GM19025 (cell line): ENCODE results near the gene RNU1-2.
"Not testable (repeated sequence)": the region's sequence is repeated elsewhere in the genome, so short reads cannot be mapped to it uniquely, and the experiment has no call there.

Experiments
- ATAC-seq: cut with Tn5 transposase; IDR thresholded peaks from one replicate; pipeline ENCODE4 v1.9.1; 2021; ENCODE audit warnings: mild to moderate bottlenecking, low read depth, moderate library complexity; ENCODE audit not compliant: unreplicated experiment

RNU1-2 gene

DNA sequence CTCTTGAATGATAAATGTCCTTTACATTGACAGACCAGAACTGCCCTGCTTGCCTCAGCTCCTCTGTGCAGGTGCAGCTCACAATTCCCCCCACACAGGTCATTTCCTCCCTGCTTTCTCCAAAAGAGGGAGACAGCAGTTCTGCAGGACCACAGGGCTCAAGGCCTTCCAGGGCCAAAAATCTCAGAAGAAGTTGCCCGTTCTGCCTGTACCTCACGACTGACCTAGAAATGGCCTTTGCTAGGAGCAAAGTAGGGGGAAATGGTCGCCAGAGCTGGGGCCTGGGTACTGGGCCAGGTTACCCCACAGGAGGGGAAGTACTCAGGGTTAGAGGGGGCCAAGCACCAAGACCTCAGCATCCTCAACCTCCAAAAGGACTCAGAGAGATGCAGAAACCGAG, 11.1 kb downstream of the RNU1-2 start:
- ATAC-seq = no peak

DNA sequence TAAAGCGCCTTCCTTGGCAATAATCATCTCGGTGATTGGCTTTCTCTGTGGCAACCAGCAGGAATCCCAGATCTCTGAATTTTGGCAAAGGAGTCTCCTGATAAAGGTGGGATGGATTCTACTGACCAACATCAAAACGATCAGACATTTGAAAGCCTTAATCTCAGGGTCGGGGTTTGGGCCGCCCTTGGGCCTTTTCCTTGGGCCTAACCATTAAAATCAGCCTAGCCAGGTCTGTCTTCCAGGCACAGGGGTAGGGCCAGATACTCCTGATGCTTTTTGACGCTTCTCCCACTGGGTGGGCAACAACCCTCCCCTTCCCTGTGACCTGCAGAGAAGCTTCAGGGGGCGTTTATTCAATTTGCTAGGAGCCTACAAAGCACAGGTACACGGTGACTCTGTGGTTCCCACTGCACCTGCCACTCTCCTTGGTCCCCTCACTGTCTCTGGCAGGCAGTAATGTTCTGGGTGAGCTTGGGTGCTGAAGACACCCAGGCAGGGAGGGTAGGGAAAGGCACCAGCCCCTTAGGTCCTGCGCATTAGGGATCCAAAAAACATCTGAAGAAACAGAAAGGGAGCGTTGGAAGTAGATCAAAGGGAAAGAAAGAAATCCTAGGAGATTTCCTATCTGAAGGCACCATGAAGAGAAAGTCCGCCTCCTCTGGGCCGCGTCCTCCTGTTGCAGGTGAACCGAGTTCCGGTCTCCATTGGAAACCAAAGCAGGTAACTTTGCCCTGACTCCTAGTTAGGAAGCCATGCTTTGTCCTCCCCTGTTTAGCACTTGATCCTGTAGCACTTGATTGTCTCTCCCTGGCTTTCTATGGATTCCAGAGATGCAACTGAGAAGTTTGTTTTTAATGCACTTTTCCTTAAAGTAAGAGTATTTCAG, 12.3 kb downstream of the RNU1-2 start:
- no peak for ATAC-seq

DNA sequence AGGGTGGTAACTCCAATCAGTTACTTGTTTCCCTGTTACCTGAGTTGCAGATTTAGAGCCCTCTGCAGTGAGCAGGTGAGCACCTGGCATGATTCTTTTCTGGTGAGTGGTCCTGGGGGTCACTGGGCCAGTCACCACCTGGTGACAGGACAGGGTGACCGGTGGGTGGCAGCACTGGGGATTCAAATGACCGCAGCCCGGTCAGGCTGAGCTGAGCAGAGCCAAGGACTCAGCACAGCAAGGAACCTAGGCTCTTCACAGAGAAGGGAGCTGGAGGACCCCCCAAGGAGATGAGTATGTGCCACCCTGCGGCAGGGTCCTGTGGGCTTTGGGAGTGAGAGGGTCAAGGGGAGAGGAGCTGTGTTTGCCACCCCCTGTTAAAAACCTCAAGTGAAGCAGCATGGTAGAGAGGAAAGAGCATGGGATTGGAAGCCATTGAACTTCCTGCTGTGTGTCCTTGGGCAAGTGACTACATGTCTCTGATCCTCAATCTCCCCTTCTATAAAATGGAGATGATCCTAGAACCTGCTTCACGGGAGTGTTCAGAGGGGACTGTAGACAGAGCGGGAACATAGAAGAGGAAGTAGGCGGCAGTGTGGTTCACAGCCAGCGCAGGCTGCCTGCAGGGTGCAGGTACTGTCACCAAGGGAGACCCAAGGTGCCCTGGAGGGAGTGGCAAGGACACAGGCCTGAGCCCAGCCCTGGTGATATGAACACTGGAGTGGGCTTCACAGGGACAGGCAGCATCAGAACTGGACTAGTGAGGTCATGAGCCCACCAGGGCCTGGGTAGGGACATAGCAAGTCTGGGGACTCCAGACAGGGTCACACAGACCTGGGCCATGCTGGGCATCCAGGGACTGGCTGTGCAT, 16.3 kb downstream of the RNU1-2 start:
- ATAC-seq = not testable (repeated sequence)

DNA sequence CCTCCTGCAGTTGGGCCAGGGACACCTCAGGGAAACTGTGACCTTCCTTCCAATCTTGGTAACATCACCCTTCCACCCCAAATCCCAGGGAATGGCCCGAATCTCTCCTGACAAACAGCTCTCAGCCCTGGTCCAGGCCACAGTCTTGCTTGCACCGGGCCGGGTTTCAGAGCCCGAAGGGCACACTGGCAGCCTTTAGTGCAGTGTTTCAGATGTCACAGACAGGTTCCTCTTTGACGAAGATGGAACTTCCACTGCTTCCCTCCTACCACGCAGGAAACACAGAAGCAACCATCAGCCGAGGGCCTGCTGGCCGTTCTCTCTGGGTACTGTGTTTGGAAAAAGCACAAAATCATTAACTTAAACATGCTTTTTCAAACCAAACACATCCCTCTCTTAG, 17.0 kb downstream of the RNU1-2 start:
- ATAC-seq = not testable (repeated sequence)

DNA sequence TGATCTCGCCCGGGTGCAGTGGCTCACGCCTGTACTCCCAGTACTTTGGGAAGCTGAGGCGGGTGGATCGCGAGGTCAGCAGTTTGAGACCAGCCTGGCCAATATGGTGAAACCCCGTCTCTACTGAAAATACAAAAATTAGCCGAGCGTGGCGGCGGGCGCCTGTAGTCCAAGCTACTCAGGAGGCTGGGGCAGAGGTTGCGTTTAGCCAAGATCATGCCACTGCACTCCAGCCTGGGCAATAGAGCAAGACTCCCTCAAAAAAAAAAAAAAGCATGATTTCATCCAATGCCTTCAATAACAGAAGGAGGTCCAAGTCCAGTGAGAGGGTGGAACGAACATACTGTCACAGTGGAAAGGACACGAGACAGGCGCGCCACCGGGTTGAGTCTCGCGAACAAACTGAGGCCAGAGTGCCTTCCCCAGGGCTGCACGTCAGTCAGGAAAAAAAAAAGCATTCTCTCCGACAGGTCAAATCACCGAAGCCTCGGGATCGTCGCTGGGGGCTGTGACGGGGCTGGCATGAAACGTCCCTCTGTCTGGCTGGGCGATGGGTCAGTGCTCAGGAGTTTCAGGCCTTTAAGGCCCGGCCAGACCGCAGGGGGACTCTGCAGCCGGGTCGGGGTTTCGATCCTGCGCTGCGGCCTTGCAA, 17.5 kb downstream of the RNU1-2 start:
- ATAC-seq = no peak

DNA sequence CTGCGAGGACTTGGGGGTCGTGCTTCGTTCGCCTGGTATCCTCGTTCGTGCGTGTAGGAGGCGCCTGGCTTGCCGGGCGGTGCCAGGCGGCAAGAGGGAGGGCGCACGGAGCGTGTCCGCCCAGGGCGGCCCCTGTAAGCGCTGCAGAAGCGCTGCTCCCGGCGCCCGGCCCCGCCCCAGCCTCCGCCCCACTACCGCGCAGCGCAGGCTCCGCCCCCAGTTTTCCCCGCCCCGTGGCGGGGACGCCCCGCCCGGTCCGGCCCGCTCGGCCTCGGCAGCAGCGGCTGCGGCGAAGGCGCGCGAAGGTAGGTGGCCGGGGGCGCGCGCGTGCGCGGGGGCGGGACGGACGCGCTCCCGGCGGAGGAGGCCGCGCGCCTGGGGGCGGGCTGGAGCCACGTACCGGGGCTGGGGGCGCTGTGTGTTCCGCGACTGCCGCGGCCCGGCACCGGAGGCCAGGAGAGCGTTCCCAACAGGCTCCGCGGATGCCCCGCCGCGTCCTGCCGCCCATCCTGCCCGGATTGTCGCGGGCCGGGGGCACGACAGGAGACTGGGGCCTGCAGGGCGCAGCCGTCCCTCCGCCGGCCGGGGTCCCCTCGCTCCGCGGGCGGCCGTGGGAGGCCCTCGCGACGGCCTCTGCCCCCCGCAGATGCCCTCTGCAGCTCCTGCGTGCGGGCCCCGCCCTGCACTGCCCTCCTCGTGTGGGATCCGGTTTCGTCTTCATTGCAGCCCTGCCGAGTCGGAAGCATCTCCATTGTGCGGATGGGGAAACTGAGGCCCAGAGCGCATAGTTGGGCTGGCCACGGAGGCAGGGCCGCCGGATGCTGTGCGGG, 18.3 kb downstream of the RNU1-2 start:
- peak; percentile 91 for ATAC-seq

DNA sequence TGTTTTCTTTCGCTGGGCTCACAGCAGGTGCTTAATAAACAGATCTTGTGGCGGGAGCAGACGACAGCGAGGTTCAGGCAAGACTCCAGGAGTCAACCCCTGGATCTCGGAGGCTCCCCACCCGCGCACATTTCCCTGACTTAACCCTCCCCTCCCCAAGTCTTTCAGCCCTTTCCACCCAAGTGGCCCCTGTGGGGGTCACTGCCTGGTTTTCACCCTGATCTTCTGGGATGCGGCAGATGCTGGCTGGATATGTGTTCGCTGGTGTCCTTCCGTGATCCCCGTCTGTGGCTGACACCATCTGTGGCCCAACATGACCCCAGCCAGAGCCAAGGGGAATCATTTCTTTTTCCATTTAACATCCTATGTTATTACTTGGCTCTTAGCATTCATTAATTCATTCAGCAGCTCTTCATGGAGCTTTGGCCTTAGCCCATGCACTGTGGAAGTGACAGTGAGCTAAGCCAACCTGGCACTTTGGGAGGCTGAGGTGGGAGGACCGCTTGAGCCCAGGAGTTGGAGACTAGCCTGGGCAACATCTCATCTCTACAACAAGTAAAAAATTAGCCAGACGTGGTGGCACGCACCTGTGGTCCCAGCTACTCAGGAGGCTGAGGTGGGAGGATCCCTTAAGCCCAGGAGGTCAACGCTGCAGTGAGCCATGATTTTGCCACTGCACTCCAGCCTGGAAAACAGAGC, 19.3 kb downstream of the RNU1-2 start:
- not testable (repeated sequence) for ATAC-seq

DNA sequence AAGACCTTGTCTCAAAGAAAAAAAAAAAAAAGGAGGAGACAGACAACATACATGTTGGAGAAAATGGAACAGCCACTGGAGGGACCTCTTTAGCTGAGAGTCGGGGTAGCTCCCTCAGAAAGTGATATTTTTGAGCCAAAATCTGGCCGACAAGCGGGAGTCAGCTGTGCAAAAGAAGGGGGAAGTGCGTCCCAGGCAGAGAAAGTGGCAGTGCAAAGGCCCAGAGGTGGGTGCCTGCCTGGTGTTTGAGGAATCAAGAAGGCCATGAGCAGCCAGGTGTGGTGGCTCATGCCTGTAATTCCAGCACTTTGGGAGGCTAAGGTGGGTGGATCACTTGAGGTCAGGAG, 19.8 kb downstream of the RNU1-2 start:
- ATAC-seq = no peak

DNA sequence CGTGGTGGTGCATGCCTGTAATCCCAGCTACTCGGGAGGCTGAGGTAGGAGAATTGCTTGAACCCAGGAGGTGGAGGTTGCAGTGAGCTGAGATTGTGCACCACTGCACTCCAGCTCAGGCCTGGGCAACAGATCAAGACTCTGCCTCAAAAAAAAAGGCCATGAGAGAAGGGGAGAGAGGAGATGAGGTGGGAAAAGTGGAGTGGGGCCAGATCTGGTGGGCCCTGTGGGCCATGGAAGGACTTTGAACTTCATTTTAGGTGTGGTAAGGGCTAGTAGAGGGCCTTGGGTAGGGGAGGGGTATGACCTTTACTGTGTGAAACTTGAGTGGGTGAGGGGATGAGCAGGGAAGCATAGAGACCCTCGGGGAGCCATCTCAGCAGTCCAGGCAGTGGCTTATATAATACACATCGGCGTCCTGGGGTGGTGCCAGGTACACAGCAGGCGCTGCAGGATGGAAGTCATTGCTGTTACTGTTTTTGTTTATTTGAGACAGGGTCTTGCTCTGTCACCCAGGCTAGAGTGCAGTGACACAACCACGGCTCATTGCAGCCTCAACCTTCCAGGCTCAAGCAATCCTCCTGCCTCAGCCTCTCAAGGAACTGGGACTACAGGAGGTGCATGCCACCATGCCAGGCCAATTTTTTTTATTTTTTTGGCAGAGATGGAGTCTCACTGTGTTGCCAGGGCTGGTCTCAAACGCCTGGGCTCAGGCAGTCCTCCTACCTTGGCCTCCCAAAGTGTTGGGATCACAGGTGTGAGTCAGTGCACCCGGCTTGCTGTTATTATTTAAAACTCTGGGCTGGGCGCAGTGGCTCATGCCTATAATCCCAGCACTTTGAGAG, 20.5 kb downstream of the RNU1-2 start:
- ATAC-seq = not testable (repeated sequence)

DNA sequence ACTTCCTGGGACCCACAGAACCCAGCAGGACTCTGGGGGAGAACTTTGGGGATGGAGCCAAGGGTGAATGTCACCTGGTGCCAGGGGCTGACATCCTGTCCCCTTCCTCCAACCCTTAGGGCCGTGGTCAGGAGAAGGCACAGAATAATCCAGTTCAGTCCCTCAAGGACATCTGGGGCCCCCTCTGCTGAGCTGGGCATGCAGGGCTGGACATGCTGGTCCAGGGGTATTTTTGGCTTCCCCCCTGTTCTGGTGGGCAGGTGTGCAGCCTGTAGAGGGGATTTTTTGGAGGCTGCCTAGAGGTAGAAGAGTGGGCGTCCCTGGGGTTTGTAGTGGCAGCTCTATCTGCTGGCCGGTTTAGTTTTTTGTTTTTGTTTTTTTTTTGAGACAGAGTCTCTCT, 22.6 kb downstream of the RNU1-2 start:
- ATAC-seq = no peak

DNA sequence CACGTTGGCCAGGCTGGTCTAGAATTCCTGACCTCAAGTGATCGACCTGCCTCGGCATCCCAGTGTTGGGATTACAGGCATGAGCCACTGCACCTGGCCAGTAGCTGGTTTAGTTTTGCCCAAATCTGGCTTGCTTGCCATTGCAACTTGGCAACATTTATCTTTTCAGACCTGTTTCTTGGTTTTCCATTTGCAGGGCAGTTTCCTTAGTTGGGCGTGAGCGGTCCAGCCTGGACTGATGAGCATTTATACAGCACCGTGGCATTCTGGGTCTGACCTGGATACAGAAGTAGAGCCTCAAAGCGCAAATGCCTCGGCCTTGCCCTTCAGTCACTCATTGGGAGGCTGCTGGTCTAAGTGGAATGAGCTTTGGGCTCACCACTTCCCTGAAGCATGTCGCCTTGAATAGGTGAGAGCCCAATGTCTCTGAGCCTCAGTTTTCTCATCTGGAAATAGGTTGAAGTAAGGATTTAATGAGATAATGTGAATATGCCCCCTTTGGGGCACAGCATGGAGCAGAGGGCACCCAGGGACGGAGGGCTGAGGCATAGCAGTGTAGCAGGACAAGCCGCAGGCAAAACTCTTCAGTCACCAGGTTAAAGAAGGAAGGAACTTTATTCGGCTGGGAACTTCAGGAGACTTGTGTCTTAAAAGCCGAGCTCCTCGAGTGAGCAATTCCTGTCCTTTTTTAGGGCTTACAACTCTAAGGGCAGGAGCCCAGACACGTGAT, 23.3 kb downstream of the RNU1-2 start:
- ATAC-seq = not testable (repeated sequence)

DNA sequence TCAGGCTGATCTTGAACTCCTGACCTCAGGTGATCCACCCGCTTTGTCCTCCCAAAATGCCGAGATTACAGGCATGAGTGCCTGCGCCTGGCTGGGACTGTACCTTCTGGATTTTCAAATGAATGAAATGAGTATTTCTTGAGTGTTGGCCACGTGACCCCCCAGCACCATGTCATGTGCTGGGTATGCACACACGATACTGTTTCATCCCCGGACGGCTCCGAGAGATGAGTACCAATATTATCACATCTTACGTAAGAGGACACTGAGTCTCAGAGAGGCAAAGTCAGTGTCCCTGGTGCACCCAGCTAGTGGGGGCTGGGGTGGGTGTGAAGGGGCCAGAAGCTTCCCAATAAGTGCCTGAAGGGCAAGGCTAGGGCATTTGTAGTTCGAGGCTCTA, 25.2 kb downstream of the RNU1-2 start:
- ATAC-seq = no peak

DNA sequence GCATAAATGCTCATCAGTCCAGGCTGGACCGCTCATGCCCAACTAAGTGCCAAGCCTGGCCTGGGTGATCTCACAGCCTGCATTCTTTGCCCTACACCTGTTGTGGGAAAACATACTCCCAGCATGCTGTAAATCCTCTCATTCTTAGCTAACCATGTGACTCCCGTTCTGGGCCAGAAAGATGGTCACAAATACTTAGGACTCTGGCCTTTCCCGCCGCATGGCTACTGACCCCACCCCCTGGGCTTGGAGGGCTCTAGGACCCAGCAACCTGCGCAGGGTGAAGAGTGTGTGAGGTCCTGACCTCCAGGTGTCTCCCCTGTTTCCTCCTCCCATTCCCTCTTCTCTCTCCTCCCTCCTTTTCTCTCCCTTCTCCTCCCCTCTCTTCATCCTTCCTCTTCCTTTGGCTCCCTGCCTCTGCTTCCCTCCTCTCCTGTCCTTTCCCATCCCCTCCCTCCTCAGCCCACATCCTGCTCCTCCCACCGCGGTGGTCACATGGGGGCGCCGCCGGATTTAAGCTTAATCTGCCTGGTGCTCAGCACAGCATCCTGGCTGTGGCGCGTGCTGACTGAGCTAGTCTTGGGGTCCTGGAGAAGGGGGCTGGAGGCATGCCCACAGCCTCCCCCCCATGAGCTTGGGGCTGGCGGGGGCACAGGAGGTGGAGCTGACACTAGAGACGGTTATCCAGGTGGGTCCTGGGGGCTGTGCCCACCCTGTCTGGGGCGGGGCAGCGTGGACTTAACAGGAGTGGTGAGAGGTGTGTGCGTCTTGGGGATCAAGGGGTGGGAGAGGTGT, 25.8 kb downstream of the RNU1-2 start, which contains the start of gene CROCC:
Gene CROCC, plus strand, starts transcription at position 541 of the 795 bp plus-strand sequence. Its CDS starts 88 bp downstream, at position 629.
- ATAC-seq = no peak

DNA sequence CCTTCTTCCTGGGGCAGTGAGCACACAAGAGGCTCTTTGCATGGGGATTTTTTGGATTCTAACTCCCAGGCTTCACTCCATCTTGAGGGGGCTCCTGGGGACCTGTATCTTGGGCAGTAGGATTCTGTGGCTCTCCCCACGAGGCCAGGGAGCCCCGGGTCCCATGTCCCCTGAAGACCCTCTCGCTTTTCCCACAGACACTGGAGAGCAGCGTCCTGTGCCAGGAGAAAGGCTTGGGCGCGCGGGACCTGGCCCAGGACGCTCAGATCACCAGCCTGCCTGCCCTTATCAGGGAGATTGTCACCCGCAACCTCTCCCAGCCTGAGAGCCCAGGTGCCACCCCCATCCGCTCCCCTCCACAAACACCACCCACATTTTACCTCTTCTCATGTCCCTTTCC, 26.7 kb downstream of the RNU1-2 start:
- no peak for ATAC-seq

DNA sequence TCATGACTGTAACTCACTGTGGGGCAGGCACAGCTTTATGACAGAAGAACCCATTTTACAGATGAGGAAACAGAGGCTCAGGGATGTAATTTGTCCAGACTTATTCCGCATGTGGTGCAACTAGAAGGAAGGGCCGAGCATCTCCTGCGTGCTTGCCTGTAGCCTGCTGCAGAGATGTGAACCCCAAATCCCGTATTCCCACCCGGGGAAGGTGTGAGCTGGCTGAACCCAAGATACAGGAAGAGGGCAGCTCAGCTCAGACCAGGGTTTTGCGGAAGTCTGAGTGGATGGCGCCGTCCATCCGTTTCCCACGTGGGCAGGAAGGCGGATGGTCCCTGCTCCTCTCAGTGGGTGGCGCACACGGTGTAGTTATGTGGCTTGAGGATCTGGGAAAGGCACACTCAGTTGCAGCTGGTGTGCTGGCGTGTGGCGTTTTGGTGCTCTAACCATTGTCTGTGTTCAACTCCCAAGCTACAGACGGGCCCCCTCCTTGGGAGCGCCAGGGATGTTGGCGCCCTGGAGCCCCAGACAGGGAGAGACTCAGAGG, 27.2 kb downstream of the RNU1-2 start:
- no peak for ATAC-seq

DNA sequence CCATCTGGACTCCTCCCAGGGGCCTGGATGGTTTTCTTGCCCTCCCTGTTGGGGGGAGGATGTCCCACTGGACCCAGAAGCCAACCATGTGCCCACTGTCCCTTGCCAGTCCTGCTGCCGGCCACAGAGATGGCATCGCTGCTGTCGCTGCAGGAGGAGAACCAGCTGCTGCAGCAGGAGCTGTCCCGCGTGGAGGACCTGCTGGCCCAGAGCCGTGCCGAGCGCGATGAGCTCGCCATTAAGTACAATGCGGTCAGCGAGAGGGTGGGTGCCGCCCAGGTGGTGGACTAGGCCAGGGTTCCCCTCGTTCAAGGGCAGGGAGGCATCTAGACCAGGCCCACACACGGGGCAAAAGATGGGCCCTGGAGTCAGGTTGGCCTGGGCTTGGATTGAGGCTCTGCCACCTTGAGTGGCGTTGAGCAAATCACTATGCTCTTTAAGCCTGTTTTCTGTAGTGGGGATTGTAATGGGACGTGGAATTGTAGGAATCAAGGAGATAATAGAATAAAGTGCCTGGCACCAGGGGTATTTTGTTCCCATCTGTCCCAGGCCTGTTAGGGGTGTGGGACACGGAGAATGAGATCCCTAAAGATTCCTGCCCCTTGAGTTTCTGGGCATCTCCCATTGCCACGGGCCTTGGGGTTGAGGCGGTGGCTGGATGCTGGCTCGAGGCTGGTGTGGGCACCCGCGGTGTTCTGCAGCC, 28.6 kb downstream of the RNU1-2 start:
- no peak for ATAC-seq
